KOPT-K1 (cell line): ENCODE measurements around the gene EZR.

Source experiments
- H3K27ac ChIP-seq: fragments of 200-600 bp; sonication (generic); 2 replicates; pipeline ENCODE4 v1.5.1; 2016; ENCODE audit warnings: antibody characterized with exemption, mild to moderate bottlenecking, low read depth, low read length; ENCODE audit not compliant: poor library complexity, severe bottlenecking
- H3K36me3 ChIP-seq: fragments of 200-600 bp; sonication (generic); 2 replicates; pipeline ENCODE4 v1.5.1; 2017; ENCODE audit warnings: antibody characterized with exemption, mild to moderate bottlenecking, low read length, moderate library complexity; ENCODE audit not compliant: insufficient read depth
- H3K9me3 ChIP-seq: fragments of 200-600 bp; sonication (generic); 2 replicates; pipeline ENCODE4 v1.5.1; 2017; ENCODE audit warnings: antibody characterized with exemption, low read length, mild to moderate bottlenecking; ENCODE audit not compliant: insufficient read depth, poor library complexity, severe bottlenecking

EZR gene

GRCh38 chr6:158771399-158772152 lies 47.6 kb downstream of the EZR start:
- H3K9me3 ChIP-seq = no peaks in the 10 kb centered on the region
- H3K27ac ChIP-seq = no peak overlapping the region
- H3K36me3 ChIP-seq = peaks cover 100% of the 10 kb centered on the region

- Histone ChIP-seq H3K36me3 (peaks cover 100% of the 10 kb centered on the region), H3K9me3 (no peaks in the 10 kb centered on the region)
Measured at GRCh38 chr6:158770533-158771330, 48.4 kb downstream of the EZR start.

GRCh38 chr6:158769771-158770432 lies 49.3 kb downstream of the EZR start:
- H3K9me3 ChIP-seq = no peaks in the 10 kb centered on the region
- H3K27ac ChIP-seq = no peak overlapping the region
- peaks cover 100% of the 10 kb centered on the region for H3K36me3 ChIP-seq

More at GRCh38 chr6:158770533-158771330, 48.4 kb downstream of the EZR start:
- H3K27ac ChIP-seq = no peak overlapping the region

GRCh38 chr6:158769234-158769770 lies 49.9 kb downstream of the EZR start:
- Histone ChIP-seq H3K9me3 (no peaks in the 10 kb centered on the region), H3K27ac (no peak overlapping the region), H3K36me3 (peaks cover 100% of the 10 kb centered on the region)

- H3K27ac ChIP-seq = no peak overlapping the region
- peaks cover 95% of the 10 kb centered on the region for H3K36me3 ChIP-seq
- no peaks in the 10 kb centered on the region for H3K9me3 ChIP-seq
Measured at GRCh38 chr6:158768436-158768835, 50.7 kb downstream of the EZR start.

- H3K36me3 ChIP-seq = peaks cover 87% of the 10 kb centered on the region
- H3K9me3 ChIP-seq = no peaks in the 10 kb centered on the region
- H3K27ac ChIP-seq = no peak overlapping the region
Measured at GRCh38 chr6:158767709-158768108, 51.5 kb downstream of the EZR start.

GRCh38 chr6:158766621-158767455 lies 52.3 kb downstream of the EZR start:
- H3K9me3 ChIP-seq = no peaks in the 10 kb centered on the region
- peaks cover 79% of the 10 kb centered on the region for H3K36me3 ChIP-seq
- no peak overlapping the region for H3K27ac ChIP-seq

- no peaks in the 10 kb centered on the region for H3K9me3 ChIP-seq
- no peak overlapping the region for H3K27ac ChIP-seq
- H3K36me3 ChIP-seq = peaks cover 66% of the 10 kb centered on the region
Measured at GRCh38 chr6:158765499-158766068, 53.6 kb downstream of the EZR start.

GRCh38 chr6:158764926-158765325 lies 54.2 kb downstream of the EZR start:
- Histone ChIP-seq H3K27ac (no peak overlapping the region), H3K36me3 (peaks cover 60% of the 10 kb centered on the region), H3K9me3 (no peaks in the 10 kb centered on the region)

GRCh38 chr6:158764183-158764849 lies 54.9 kb downstream of the EZR start:
- H3K27ac ChIP-seq = no peak overlapping the region

GRCh38 chr6:158763434-158764182 lies 55.6 kb downstream of the EZR start:
- Histone ChIP-seq H3K36me3 (peaks cover 46% of the 10 kb centered on the region), H3K27ac (no peak overlapping the region), H3K9me3 (no peaks in the 10 kb centered on the region)

More at GRCh38 chr6:158764183-158764849, 54.9 kb downstream of the EZR start:
- Histone ChIP-seq H3K9me3 (no peaks in the 10 kb centered on the region), H3K36me3 (peaks cover 54% of the 10 kb centered on the region)

GRCh38 chr6:158762787-158763433 lies 56.3 kb downstream of the EZR start:
- H3K27ac ChIP-seq = no peak overlapping the region
- no peaks in the 10 kb centered on the region for H3K9me3 ChIP-seq
- peaks cover 39% of the 10 kb centered on the region for H3K36me3 ChIP-seq

- no peaks in the 10 kb centered on the region for H3K9me3 ChIP-seq
- H3K27ac ChIP-seq = no peak overlapping the region
- peaks cover 28% of the 10 kb centered on the region for H3K36me3 ChIP-seq
Measured at GRCh38 chr6:158761746-158762145, 57.4 kb downstream of the EZR start.
